Breast epithelium (tissue), 3 donors: ENCODE results near the gene TAS1R3.

Experiments
- CTCF ChIP-seq, 3 donors: fragments of 450-650 bp; IDR thresholded peaks; one replicate each; pipeline ENCODE4 v1.5.1; 2016 to 2017; ENCODE audit warnings: antibody characterized with exemption in 3 of 3, mild to moderate bottlenecking in 3 of 3, moderate library complexity in 3 of 3
- POLR2A ChIP-seq: fragments of 450-650 bp; IDR thresholded peaks from one replicate; pipeline ENCODE4 v1.6.1; 2016; ENCODE audit warnings: antibody characterized with exemption, mild to moderate bottlenecking, moderate library complexity
- POLR2AphosphoS5 ChIP-seq, 3 donors: sonication (generic); formaldehyde crosslinking; IDR thresholded peaks; one replicate each; pipeline ENCODE4 v1.6.1; 2017; ENCODE audit warnings: antibody characterized with exemption in 3 of 3

DNA sequence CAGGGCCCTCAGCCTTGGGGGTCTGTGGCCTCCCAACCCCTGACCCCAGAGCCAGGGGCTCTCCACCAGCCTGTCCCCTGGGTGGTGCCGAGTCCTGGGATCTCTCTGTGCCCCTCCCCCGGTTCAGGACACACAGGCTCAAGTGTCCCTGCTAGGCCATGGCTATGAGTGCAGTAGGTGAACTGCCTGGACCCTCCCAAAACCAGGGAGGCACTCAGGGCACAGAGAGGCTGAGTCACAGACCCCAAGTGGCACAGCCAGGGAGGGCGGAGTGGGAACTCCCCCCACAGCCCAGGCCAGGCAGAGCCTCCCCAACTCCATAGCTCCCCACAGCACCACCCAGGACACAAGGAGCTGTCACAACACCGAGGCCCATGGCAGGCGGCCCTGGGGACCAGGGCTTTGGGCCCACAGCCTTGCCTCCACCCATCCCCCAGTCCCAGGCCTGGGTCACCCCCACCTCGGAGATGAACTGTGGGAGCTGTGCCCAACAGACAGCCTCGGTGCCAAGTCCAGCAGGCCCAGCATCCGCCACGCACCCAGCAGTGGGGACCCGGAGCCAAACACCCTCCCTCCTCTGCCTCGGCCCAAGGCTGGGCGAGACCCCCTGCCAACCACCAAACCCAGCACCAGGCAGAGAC is 14.9 kb downstream of the TAS1R3 start:
- TF ChIP-seq CTCF (IDR thresholded peaks at IDR 0.05) (no peak), POLR2A (no peak), POLR2AphosphoS5 (IDR thresholded peaks at IDR 0.05) (no peak)
